Peyer's patch (tissue), 4 donors: ENCODE measurements around the gene CDCA4. TPM values are rescaled to one million over a fixed set of nuclear protein-coding genes. Genes with fewer than 3 reads are reported as not detected.
A peak's percentile ranks its signal among the peaks of the same experiment; 100 is the strongest.

Experiments
- DNase-seq, 3 donors: peaks; one replicate each; pipeline ENCODE4 v3.0.0-alpha.2; 2017 to 2019
- H3K27ac ChIP-seq, 4 donors: fragments of 200-600 bp; sonication (generic); one replicate each; pipeline ENCODE4 v1.5.1; 2016 to 2019
- H3K27me3 ChIP-seq, 2 donors: fragments of 200-600 bp; sonication (generic); one replicate each; pipeline ENCODE4 v1.5.1; 2019
- H3K36me3 ChIP-seq, 3 donors: fragments of 200-600 bp; sonication (generic); one replicate each; pipeline ENCODE4 v1.5.1; 2016 to 2019
- H3K4me1 ChIP-seq, 4 donors: fragments of 200-600 bp; sonication (generic); one replicate each; pipeline ENCODE4 v1.5.1; 2016 to 2019
- H3K4me3 ChIP-seq, 4 donors: fragments of 200-600 bp; sonication (generic); 1 replicate in 3 of 4; 2 replicates in 1 of 4; pipeline ENCODE4 v1.5.1; 2016 to 2019; ENCODE audit warnings: mild to moderate bottlenecking in 1 of 4
- H3K9me3 ChIP-seq, 4 donors: fragments of 200-600 bp; sonication (generic); one replicate each; pipeline ENCODE4 v1.5.1; 2016 to 2019; ENCODE audit warnings: mild to moderate bottlenecking in 1 of 4
- POLR2A ChIP-seq, 2 donors: fragments of 450-650 bp; IDR thresholded peaks; one replicate each; pipeline ENCODE4 v1.5.1; 2017; ENCODE audit warnings: antibody characterized with exemption in 2 of 2, mild to moderate bottlenecking in 2 of 2, moderate library complexity in 2 of 2
- total RNA-seq, 4 donors: library from RNA; depleted of rRNA; stranded (reverse); fragments of >200 nt; gene quantifications; one replicate each; pipeline ENCODE4 v1.1.0, GENCODE V29; 2016
- TF ChIP-seq, protein P1 (sequence below), 6 experiments: fragments of 450-650 bp in 4 of 6; fragments of 200-600 bp in 2 of 6; sonication (generic) in 1 of 6; IDR thresholded peaks; one replicate each; pipeline ENCODE4 v1.5.1; 2017 to 2019; ENCODE audit warnings: antibody characterized with exemption in 6 of 6, mild to moderate bottlenecking in 3 of 6, moderate library complexity in 1 of 6

CDCA4 gene
- total RNA-seq, 4 donors from 2014 or later, result 3.7 to 9.1 (median 6.6) TPM

DNA sequence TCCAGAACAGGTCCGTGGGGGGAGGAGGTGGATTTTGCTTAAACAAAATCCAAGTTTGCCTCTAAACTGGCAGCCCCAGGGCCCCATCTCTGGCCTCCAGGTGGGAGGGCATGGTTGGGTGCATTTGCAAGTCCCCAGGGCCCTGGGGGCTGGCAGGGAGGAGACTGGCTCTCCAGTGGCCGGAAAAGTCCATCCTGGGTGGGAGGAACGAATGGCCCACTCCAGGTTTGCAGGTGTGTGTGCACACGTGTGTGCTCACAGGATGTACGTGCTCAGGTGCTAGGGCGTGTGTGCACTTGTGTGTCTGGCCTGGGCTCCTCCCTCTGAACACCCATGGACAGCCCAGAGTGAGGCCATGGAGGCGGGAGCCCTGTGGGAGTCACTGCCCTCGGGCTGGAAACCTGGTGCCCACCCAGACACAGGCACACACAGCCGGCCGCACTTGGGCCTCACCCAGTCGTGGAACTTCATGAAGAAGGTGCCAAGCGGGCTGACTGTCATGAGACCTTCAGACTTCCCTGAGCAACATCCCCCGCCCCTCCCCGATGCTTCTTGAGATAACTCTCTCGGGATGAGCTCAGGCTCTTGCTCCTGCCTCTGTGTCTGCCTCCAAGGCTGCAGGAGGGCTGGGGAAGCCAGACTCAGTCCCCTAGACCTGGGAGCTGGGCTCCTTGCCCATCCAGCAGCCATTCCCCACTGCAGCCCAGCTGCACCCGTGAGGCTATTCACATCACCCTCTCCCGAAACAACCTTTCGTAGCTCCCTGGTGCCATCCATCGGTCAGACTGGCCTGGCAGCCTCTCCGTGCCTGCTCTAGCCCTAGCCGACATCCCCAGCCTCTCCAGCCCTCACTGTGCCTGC lies 52.1 kb downstream of the CDCA4 start:
- TF ChIP-seq, protein P1, sequence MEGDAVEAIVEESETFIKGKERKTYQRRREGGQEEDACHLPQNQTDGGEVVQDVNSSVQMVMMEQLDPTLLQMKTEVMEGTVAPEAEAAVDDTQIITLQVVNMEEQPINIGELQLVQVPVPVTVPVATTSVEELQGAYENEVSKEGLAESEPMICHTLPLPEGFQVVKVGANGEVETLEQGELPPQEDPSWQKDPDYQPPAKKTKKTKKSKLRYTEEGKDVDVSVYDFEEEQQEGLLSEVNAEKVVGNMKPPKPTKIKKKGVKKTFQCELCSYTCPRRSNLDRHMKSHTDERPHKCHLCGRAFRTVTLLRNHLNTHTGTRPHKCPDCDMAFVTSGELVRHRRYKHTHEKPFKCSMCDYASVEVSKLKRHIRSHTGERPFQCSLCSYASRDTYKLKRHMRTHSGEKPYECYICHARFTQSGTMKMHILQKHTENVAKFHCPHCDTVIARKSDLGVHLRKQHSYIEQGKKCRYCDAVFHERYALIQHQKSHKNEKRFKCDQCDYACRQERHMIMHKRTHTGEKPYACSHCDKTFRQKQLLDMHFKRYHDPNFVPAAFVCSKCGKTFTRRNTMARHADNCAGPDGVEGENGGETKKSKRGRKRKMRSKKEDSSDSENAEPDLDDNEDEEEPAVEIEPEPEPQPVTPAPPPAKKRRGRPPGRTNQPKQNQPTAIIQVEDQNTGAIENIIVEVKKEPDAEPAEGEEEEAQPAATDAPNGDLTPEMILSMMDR (IDR thresholded peaks at IDR 0.05), result peak in 1 of 6 experiments; percentile 45
- TF ChIP-seq POLR2A (IDR thresholded peaks at IDR 0.05), result no peak

DNA sequence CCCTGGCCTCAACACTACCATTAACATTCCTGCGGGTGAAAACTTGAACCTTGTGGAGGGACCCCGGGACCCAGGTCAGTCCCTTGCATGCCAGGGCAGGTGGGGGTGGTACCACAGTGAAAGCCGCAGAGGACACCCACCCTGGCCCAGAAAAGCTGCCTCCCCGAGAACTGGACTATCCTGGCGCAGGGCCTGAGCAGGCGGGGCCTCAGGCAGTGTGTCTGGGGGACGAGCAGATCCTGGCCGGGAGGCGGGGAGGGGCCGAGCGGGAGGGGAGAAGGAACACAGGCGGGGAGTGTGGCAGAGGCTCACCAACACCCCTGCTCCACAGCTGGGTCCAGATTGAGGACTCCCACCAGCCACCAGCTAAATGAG lies 52.7 kb downstream of the CDCA4 start:
- Histone ChIP-seq H3K27me3 (no peaks in the 10 kb centered on the region), H3K9me3 (no peaks in the 10 kb centered on the region), H3K36me3 (no peaks in the 10 kb centered on the region), H3K4me1 (peaks cover 0 to 66% (median 15%) of the 10 kb centered on the region in 4 donors), H3K27ac (peak overlapping the region; percentile 23 to 90 (median 52)), H3K4me3 (peak overlapping the region in 3 of 4 donors; percentile 15 to 33 (median 20))
- peak in 2 of 3 donors; percentile 64 to 70 for DNase-seq
- TF ChIP-seq, protein P1 (IDR thresholded peaks at IDR 0.05), result no peak
- no peak for TF ChIP-seq POLR2A (IDR thresholded peaks at IDR 0.05)

More for the DNA sequence above, 52.1 kb downstream of the CDCA4 start:
- Histone ChIP-seq H3K27ac (peak overlapping the region in 3 of 4 donors; percentile 5 to 90 (median 67)), H3K4me3 (peak overlapping the region in 1 of 4 donors; percentile 33), H3K9me3 (no peaks in the 10 kb centered on the region), H3K36me3 (no peaks in the 10 kb centered on the region), H3K27me3 (no peaks in the 10 kb centered on the region), H3K4me1 (peaks cover 0 to 72% (median 15%) of the 10 kb centered on the region in 4 donors)
- peak in 2 of 3 donors; percentile 80 to 90 for DNase-seq

DNA sequence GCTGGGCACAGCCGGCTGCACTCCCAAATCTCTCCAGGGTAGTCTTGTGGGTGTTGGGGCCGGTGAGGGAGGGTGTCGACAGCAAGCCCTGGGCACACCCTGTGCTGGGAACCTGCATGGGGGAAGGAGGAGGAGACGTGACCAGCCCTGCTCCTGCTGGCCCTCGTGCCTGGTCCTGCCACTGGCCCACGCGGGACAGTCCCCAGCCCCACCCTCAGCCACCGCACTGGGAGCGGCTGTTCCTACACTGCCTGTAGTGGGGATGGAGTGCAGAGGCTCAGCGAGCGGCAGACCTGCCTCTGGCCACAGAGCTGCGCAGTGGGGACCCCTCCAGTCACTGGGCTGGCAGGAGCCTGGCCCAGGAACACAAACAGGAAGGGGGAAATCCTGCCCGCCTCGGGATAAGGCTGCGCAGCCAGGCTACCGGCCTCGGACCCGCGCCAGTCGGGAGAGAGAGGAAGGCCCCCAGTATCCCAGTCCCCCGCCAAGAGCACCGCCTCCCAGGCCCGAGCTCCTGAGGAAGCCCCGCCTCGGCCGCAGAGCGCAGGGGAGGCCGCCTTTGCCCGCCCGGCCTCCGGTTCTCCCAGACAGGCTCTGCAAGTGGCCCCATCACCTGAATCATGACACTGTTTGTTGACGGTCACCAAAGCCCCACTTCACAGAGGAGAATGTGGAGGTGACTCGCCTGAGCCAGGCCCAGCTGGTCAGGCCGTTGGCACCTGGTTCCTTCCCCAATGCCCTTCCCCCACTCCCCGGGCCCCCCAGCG lies 53.3 kb downstream of the CDCA4 start:
- H3K27me3 ChIP-seq, result no peaks in the 10 kb centered on the region
- TF ChIP-seq POLR2A (IDR thresholded peaks at IDR 0.05), result no peak
- TF ChIP-seq, protein P1 (IDR thresholded peaks at IDR 0.05), result no peak
- H3K9me3 ChIP-seq, result no peaks in the 10 kb centered on the region
- peak overlapping the region; percentile 23 to 90 (median 52) for H3K27ac ChIP-seq
- H3K4me3 ChIP-seq, result peak overlapping the region in 3 of 4 donors; percentile 15 to 33 (median 20)
- no peak for DNase-seq
- peaks cover 0 to 60% (median 13%) of the 10 kb centered on the region in 4 donors for H3K4me1 ChIP-seq
- H3K36me3 ChIP-seq, result no peaks in the 10 kb centered on the region

DNA sequence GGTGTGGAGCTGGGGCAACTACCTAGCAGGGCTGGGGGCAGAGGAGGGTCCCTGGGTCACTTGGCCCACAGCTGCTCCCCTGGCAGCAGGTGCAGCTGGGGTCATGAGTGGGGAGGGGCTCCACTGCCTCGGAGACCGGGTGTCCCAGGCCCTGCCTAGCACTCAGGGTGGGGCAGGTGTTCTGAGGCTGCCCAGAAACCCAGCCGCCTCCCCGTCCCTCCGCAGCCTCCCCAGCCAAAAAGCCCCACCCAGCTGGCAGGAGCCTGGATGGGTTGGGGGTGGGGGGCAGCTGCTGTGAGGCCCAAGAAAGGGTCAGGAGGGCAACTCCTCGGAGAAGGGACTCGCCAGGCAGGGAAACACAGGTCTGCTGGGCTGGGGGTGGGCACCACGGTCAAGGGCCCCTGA lies 53.9 kb downstream of the CDCA4 start:
- no peak overlapping the region for H3K4me3 ChIP-seq

DNA sequence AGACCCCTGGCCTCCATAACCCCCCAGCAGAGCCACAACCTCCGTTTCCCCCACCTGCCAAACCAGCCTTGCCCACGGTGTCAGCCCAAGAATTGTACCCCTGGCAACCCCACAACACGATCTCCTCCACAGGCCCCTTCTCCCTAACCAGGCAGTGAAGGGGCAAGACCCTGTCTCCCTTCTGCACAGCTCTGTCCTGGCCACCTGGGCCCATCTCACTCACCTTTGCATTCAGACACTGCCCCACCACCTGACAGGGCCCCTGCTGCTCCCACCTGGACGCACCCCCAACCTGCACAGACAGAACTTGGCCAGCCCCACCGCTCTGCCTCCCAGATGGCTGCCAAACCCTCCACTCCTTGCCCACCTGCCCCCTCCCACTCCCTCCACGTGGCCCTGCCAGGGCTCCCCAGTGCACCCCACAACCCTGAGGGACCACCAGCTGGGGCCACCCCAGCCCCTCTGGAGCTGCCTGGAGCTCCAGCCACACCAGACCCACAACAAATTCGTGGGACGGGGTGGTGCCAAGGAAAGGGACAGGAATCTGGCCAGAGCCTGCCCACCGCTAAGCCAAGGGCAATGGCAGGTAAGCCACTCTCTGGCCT lies 54.5 kb downstream of the CDCA4 start:
- Histone ChIP-seq H3K36me3 (no peaks in the 10 kb centered on the region), H3K4me3 (no peak overlapping the region), H3K9me3 (no peaks in the 10 kb centered on the region), H3K4me1 (peaks cover 0 to 48% (median 13%) of the 10 kb centered on the region in 4 donors), H3K27me3 (no peaks in the 10 kb centered on the region), H3K27ac (peak overlapping the region in 2 of 4 donors; percentile 67 to 90)
- TF ChIP-seq POLR2A (IDR thresholded peaks at IDR 0.05), result no peak
- TF ChIP-seq, protein P1 (IDR thresholded peaks at IDR 0.05), result no peak
- no peak for DNase-seq

More for the DNA sequence above, 53.9 kb downstream of the CDCA4 start:
- H3K27ac ChIP-seq, result peak overlapping the region in 2 of 4 donors; percentile 67 to 90
- no peak for DNase-seq
- TF ChIP-seq POLR2A (IDR thresholded peaks at IDR 0.05), result no peak
- TF ChIP-seq, protein P1 (IDR thresholded peaks at IDR 0.05), result no peak
- peaks cover 0 to 54% (median 13%) of the 10 kb centered on the region in 4 donors for H3K4me1 ChIP-seq
- H3K27me3 ChIP-seq, result no peaks in the 10 kb centered on the region
- H3K36me3 ChIP-seq, result no peaks in the 10 kb centered on the region
- no peaks in the 10 kb centered on the region for H3K9me3 ChIP-seq
